K562 (cell line): ENCODE data around the gene PPP1R16B. TPM values are rescaled to one million over a fixed set of nuclear protein-coding genes. Genes with fewer than 3 reads are reported as not detected.
A peak's percentile ranks its signal among the peaks of the same experiment; 100 is the strongest.

Experiments used
- ATAC-seq: fragments of 200-7000 bp; cut with Tn5 transposase; 3 replicates; pipeline ENCODE4 v1.9.1; 2020; ENCODE audit warnings: moderate library complexity
- BruUV-seq: library from RNA; stranded (reverse); fragments of 400-500 nt; replicated peaks from 2 replicates; lab custom pipeline; 2021; lab: Mats Ljungman, UMichigan
- CTCF ChIA-PET: fragments of 300-600 bp; formaldehyde crosslinking; extraction: SDS; loops from one replicate; lab custom pipeline; 2021; ENCODE audit warnings: low intra/inter-chr PET ratio; lab: Yijun Ruan, JAX
- POLR2A ChIA-PET: fragments of 300-600, 350-650 bp; sonication (Branson Sonifier 250); formaldehyde crosslinking; extraction: SDS; loops from one replicate; lab custom pipeline; 2021; ENCODE audit warnings: antibody characterized with exemption, inconsistent platforms; lab: Yijun Ruan, JAX
- DNase-seq, 4 experiments: peaks; one replicate each; pipeline versions ENCODE4 v3.0.0 to v3.0.0-alpha.2; 2011 to 2018; ENCODE audit warnings: low spot score in 3 of 4, mixed read lengths in 3 of 4; ENCODE audit errors: extremely low read depth in 1 of 4
- FAIRE-seq: peaks from 2 replicates; lab custom pipeline; 2011; peaks lifted over from hg19 to GRCh38; lab: Jason Lieb, UNC
- H2AFZ ChIP-seq: 2 replicates; pipeline ENCODE4 v1.6.0; 2011; ENCODE audit warnings: low read depth, low read length, control low read depth, inconsistent platforms
- H3K27ac ChIP-seq: fragments of 200-600 bp; 3 replicates; pipeline ENCODE4 v1.8.0; 2011; ENCODE audit warnings: low read depth, mild to moderate bottlenecking, control low read depth, inconsistent platforms, low read length, moderate library complexity, mixed read lengths; ENCODE audit errors: extremely low read depth
- H3K27me3 ChIP-seq, 2 experiments: fragments of 300-600 bp in 1 of 2; 2 replicates in 1 of 2; 3 replicates in 1 of 2; pipeline versions ENCODE4 v1.6.0 to v1.8.0; 2011; ENCODE audit warnings: inconsistent platforms in 2 of 2, low read length in 2 of 2, mild to moderate bottlenecking in 1 of 2, mixed read lengths in 1 of 2, moderate library complexity in 1 of 2; ENCODE audit not compliant: control insufficient read depth in 2 of 2, insufficient read depth in 2 of 2
- H3K36me3 ChIP-seq: fragments of 300-600 bp; 3 replicates; pipeline ENCODE4 v1.8.0; 2011; ENCODE audit warnings: mild to moderate bottlenecking, low read length, inconsistent platforms; ENCODE audit not compliant: control insufficient read depth, insufficient read depth
- H3K4me1 ChIP-seq, 2 experiments: fragments of 200-600 bp in 1 of 2; replicated peaks in 1 of 2; 2 replicates in 1 of 2; 3 replicates in 1 of 2; pipeline versions ENCODE4 v1.5.1 to v1.8.0; 2011; ENCODE audit warnings: inconsistent platforms in 2 of 2, low read length in 2 of 2, mild to moderate bottlenecking in 1 of 2, mixed read lengths in 1 of 2, moderate library complexity in 1 of 2; ENCODE audit not compliant: control insufficient read depth in 2 of 2, insufficient read depth in 2 of 2
- H3K4me2 ChIP-seq: 2 replicates; pipeline ENCODE4 v1.6.1; 2011; ENCODE audit warnings: low read length, control low read depth, inconsistent platforms, mixed read lengths; ENCODE audit not compliant: insufficient read depth
- H3K4me3 ChIP-seq: fragments of 200-600 bp; sonication (generic), shearing (Covaris generic); 2 replicates; pipeline ENCODE4 v1.5.1; 2016; ENCODE audit warnings: control low read depth, inconsistent platforms
- H3K79me2 ChIP-seq: fragments of 200-600 bp; 3 replicates; pipeline ENCODE4 v1.8.0; 2011; ENCODE audit warnings: low read length, inconsistent platforms; ENCODE audit not compliant: control insufficient read depth, insufficient read depth
- H3K9ac ChIP-seq, 2 experiments: 2 replicates each; pipeline versions ENCODE4 v1.6.0 to v1.6.1; 2011; ENCODE audit warnings: low read depth in 2 of 2, low read length in 2 of 2, control low read depth in 1 of 2, inconsistent platforms in 1 of 2, mild to moderate bottlenecking in 1 of 2, mixed read lengths in 1 of 2; ENCODE audit not compliant: insufficient read depth in 1 of 2
- H3K9me1 ChIP-seq: one replicate; pipeline ENCODE4 v1.6.0; 2011; ENCODE audit warnings: inconsistent platforms, mild to moderate bottlenecking, low read length, moderate library complexity; ENCODE audit not compliant: control insufficient read depth, insufficient read depth
- H3K9me3 ChIP-seq: replicated peaks from 2 replicates; pipeline ENCODE4 v1.5.1; 2011; ENCODE audit warnings: low read depth, low read length, inconsistent platforms; ENCODE audit not compliant: control insufficient read depth, insufficient read depth
- H4K20me1 ChIP-seq: replicated peaks from 2 replicates; pipeline ENCODE4 v1.6.1; 2011; ENCODE audit warnings: low read length, inconsistent platforms, mixed read lengths; ENCODE audit not compliant: control insufficient read depth, insufficient read depth
- RBM25 ChIP-seq: fragments of 200-400 bp; formaldehyde crosslinking; IDR thresholded peaks from 2 replicates; pipeline ENCODE4 v1.6.1; 2018; ENCODE audit warnings: low read length, low read depth, moderate library complexity; ENCODE audit not compliant: severe bottlenecking
- USF2 ChIP-seq: sonication (generic); formaldehyde crosslinking; IDR thresholded peaks from 2 replicates; pipeline ENCODE4 v1.5.0; 2020; ENCODE audit warnings: missing genetic modification reagents
- ZNF175 ChIP-seq: fragments of 200-800 bp; sonication (Bioruptor generic); IDR thresholded peaks from 2 replicates; pipeline ENCODE4 v1.6.1; 2016; ENCODE audit warnings: low read depth, mild to moderate bottlenecking, missing genetic modification characterization, missing compliant biosample characterization
- ZNF507 ChIP-seq: conservative IDR thresholded peaks from 2 replicates; pipeline ENCODE4 v1.6.1; 2017; ENCODE audit warnings: missing genetic modification characterization, missing compliant biosample characterization
- WGBS: fragments of 100-300 bp; shearing (Covaris generic); methylation state at CpG from one replicate; pipeline ENCODE4 v1.1.6; 2016; ENCODE audit warnings: low coverage, mixed read lengths; ENCODE audit not compliant: insufficient coverage; ENCODE audit errors: missing lambda C conversion rate; 5-methylcytosine and 5-hydroxymethylcytosine counted together
- in situ Hi-C: fragments of 300-500 bp; cut with MboI; formaldehyde crosslinking; loops from 4 replicates; pipeline ENCODE4 v1.15.0; 2018; ENCODE audit warnings: inconsistent platforms, mixed read lengths
- intact Hi-C: fragments of 100-400 bp; cut with micrococcal nuclease; formaldehyde crosslinking; loops from 2 replicates; pipeline ENCODE4 v1.14.2; 2022
- polyA plus RNA-seq, 8 experiments: library from polyadenylated mRNA; depleted of rRNA in 4 of 8; stranded (reverse) in 5 of 8; unstranded in 3 of 8; fragments of >200 nt; fragmentation: Nextera tagmentation in 2 of 8; fragmentation: Illumina TruSeq in 1 of 8; extraction: Ambion mirVana in 2 of 8; extraction: Trizol in 1 of 8; gene quantifications; 2 replicates each; pipeline versions ENCODE4 v1.2.1 to v1.2.3, GENCODE V29; 2011 to 2014; ENCODE audit warnings: inconsistent platforms in 1 of 8, missing spikeins in 1 of 8
- total RNA-seq, 7 experiments: library from RNA; depleted of rRNA in 6 of 7; stranded (reverse); fragments of >200 nt in 6 of 7; fragmentation: Illumina TruSeq in 2 of 7; extraction: Trizol in 2 of 7; gene quantifications; 2 replicates each; pipeline versions ENCODE4 v1.2.1 to v1.2.3, GENCODE V29; 2011 to 2021; ENCODE audit warnings: low replicate concordance in 1 of 7

PPP1R16B gene
- total and polyA plus RNA-seq, 9 of the 15 experiments (the other 6 are each of a cell fraction or from before 2014, with no cell fraction given), result 1.5 to 11.5 (median 6.8) TPM

GRCh38 chr20:38835792-38836191 lies 30.3 kb downstream of the PPP1R16B start:
- no peak for DNase-seq
- TF ChIP-seq ZNF507 (tag), result no peak
- peak; percentile 28; the same call in 1 of the 2 replicates for TF ChIP-seq USF2 (CRISPR knock-in tag)
- no peaks in the 10 kb centered on the region for H3K27me3 ChIP-seq
- no peak overlapping the region for H3K27ac ChIP-seq
- H3K9me3 ChIP-seq, result no peaks in the 10 kb centered on the region
- WGBS, result 80% methylated on average over 23 of the region's 28 CpGs
- peak overlapping the region in 1 of 2 experiments; percentile 50; a peak in 1 of 4 replicates for H3K9ac ChIP-seq
- 0 out of 2 replicates have a peak, but pooled peaks cover 4% of the 10 kb centered on the region for H4K20me1 ChIP-seq
- H2AFZ ChIP-seq, result no peak overlapping the region
- intact Hi-C loops, result no loop called here
- FAIRE-seq, result no peak
- POLR2A ChIA-PET, result interaction anchor here (1.0 kb wide), 1 partner anchor 10 kb away, joined by 3 read pairs; no protein-coding TSS in a partner anchor
- no peak overlapping the region for H3K4me3 ChIP-seq
- H3K36me3 ChIP-seq, result no peaks in the 10 kb centered on the region
- no peaks in the 10 kb centered on the region for H3K79me2 ChIP-seq
- in situ Hi-C loops, result no loop called here
- no TSS peak for BruUV-seq
- no peak for ATAC-seq
- peaks cover 19 to 23% of the 10 kb centered on the region in 2 experiments for H3K4me1 ChIP-seq
- no peak overlapping the region for H3K4me2 ChIP-seq
- no peaks in the 10 kb centered on the region for H3K9me1 ChIP-seq
- CTCF ChIA-PET, result no interaction called here

- Histone ChIP-seq H3K9me3 (no peaks in the 10 kb centered on the region), H3K4me1 (peaks cover 14 to 16% of the 10 kb centered on the region in 2 experiments; a peak in 4 of 5 replicates), H3K9ac (no peak overlapping the region), H3K4me3 (no peak overlapping the region), H3K36me3 (no peaks in the 10 kb centered on the region), H3K4me2 (no peak overlapping the region), H3K9me1 (no peaks in the 10 kb centered on the region), H4K20me1 (0 out of 2 replicates have a peak, but pooled peaks cover 4% of the 10 kb centered on the region), H3K27me3 (no peaks in the 10 kb centered on the region), H2AFZ (no peak overlapping the region), H3K79me2 (no peaks in the 10 kb centered on the region), H3K27ac (no peak overlapping the region)
- intact Hi-C loops (no loop called here), in situ Hi-C loops (no loop called here)
- ATAC-seq, result no peak
- 58% methylated on average over 4 of the region's 4 CpGs for WGBS
- DNase-seq, result no peak
- no TSS peak for BruUV-seq
- TF ChIP-seq ZNF175 (CRISPR knock-in tag), result no peak
- TF ChIP-seq RBM25, result peak; percentile 61
- FAIRE-seq, result no peak
- POLR2A ChIA-PET, result interaction anchor here (0.5 to 1.3 kb wide), 2 partner anchors 11 to 91 kb away, joined by 3 read pairs; no protein-coding TSS in a partner anchor
- CTCF ChIA-PET, result no interaction called here
Observed at GRCh38 chr20:38836991-38837390, 31.5 kb downstream of the PPP1R16B start.
